Effector memory CD4-positive, alpha-beta T cell (primary cell): Measurements from ENCODE around the gene ARSG.
"Not testable (repeated sequence)": the region's sequence is repeated elsewhere in the genome, so short reads cannot be mapped to it uniquely, and the experiment has no call there.

Source experiments
- DNase-seq, 3 donors: peaks; one replicate each; pipeline ENCODE4 v3.0.0-alpha.2; 2020
- H3K27ac ChIP-seq: 2 replicates; pipeline ENCODE4 v1.7.0; 2013; ENCODE audit warnings: mild to moderate bottlenecking, low read length, moderate library complexity; ENCODE audit not compliant: insufficient read depth, poor library complexity, severe bottlenecking
- H3K27me3 ChIP-seq: replicated peaks from 2 replicates; pipeline ENCODE4 v1.7.0; 2013; ENCODE audit warnings: mild to moderate bottlenecking, low read length; ENCODE audit not compliant: insufficient read depth, control insufficient read depth, poor library complexity, severe bottlenecking
- H3K36me3 ChIP-seq: 2 replicates; pipeline ENCODE4 v1.7.0; 2013; ENCODE audit warnings: mild to moderate bottlenecking, low read length, moderate library complexity; ENCODE audit not compliant: control insufficient read depth, insufficient read depth
- H3K4me1 ChIP-seq: 2 replicates; pipeline ENCODE4 v1.7.0; 2013; ENCODE audit warnings: low read length, mild to moderate bottlenecking; ENCODE audit not compliant: control insufficient read depth, insufficient read depth, poor library complexity, severe bottlenecking
- H3K4me3 ChIP-seq: 2 replicates; pipeline ENCODE4 v1.7.0; 2013; ENCODE audit warnings: low read length, low read depth, mild to moderate bottlenecking; ENCODE audit not compliant: insufficient read depth, poor library complexity, severe bottlenecking
- H3K9me3 ChIP-seq: 2 replicates; pipeline ENCODE4 v1.7.0; 2013; ENCODE audit warnings: mild to moderate bottlenecking, low read length, moderate library complexity; ENCODE audit not compliant: control insufficient read depth

Gene ARSG

DNA sequence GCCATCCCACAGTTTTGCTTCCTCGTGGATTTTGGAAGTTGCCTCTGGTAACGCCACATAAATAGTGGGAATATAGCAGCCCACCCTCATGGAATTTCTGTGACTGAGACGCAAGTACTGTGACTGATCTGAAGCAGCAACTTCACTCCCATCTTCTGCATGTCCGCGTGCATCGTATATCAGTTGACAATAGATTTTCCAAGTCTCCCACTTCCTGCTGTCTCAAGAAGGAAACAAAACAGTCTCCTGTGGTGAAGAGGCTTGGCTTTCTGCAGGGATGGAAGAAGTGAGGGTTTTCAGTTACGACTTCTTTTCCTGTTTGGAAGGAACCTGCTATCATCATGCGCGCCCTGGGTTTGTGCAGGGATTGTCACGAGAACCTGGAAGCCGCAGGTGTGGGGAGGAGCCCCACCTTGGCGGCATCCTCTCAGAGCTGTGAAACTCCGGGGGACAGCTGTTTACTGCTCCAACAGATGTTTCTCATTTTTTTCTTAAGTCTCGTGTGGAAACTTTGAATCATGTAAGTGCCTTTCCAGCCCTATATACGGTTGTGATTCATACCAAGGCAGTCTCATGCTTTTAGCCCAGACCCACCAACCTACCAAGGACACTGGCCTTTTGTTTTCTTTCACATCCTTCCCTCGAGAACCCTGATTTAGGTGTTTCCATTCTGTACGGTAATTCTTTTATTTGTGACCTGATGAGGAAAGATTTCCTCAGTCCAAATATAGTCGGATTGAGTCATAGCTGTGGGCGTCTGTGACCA lies 108.5 kb downstream of the ARSG start:
- Histone ChIP-seq H3K4me3 (no peak overlapping the region), H3K27ac (no peak overlapping the region)

DNA sequence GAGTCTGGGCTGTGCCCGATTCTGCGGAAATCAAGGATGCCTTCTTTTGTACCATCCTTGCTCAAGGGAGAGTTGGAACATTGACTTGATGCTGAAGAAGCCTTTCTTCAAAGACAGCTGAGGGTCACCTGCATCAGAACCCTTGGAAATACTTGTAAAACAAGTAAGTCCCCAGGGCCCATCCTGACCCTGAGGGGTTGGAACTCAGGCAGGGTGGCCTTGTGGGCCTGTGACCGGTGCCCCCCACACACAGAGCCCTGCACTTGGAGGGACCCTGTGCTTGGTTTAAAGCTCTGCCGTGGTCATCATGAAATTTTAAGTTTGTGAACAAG lies 109.1 kb downstream of the ARSG start:
- no peak overlapping the region for H3K27ac ChIP-seq
- H3K9me3 ChIP-seq: no peaks in the 10 kb centered on the region
- H3K27me3 ChIP-seq: no peaks in the 10 kb centered on the region
- no peak overlapping the region for H3K4me3 ChIP-seq
- DNase-seq: no peak
- H3K4me1 ChIP-seq: peaks cover 21% of the 10 kb centered on the region
- H3K36me3 ChIP-seq: no peaks in the 10 kb centered on the region

More for the DNA sequence above, 108.5 kb downstream of the ARSG start:
- no peak for DNase-seq
- H3K9me3 ChIP-seq: peaks cover 5% of the 10 kb centered on the region
- H3K27me3 ChIP-seq: no peaks in the 10 kb centered on the region
- peaks cover 21% of the 10 kb centered on the region for H3K4me1 ChIP-seq
- H3K36me3 ChIP-seq: peaks cover 4% of the 10 kb centered on the region

DNA sequence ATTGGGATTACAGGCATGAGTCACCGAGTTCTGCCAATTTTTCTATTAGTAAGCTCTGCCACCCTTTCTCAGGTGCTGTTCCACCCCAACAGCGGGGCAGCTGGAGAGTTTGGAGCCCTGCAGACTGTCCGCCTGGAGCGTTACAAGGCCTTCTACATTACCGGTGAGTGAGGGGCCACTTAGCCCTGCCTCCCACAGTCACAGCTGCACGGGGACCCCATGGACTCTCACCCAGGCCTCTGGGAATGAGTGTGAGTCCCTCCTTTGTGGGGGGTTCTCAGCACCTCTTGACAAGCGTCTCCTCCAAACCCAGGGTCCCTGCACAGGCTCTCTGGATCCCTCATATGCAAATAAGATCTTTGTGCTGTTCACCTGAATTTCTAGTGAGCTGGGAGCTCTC lies 110.0 kb downstream of the ARSG start:
- H3K9me3 ChIP-seq: no peaks in the 10 kb centered on the region
- H3K4me1 ChIP-seq: peaks cover 21% of the 10 kb centered on the region
- no peaks in the 10 kb centered on the region for H3K36me3 ChIP-seq

DNA sequence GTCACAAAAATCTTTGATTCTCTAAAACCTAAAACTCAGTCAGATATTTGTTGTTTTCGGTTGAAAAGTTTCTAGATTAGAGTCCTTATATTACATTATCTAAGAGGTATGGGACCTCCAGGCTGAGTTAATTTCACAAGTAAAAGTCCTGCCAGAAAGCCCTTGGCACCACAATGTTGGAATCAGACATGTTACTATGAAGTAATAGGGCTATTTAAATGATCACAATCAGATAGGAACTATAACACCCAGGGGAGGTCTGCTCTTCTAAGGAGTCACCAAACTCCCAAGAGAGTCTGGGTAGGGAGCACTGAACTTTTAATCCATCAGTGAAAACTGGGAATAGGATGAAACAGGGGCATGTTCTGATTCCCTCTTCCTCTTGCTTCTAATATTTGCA lies 111.8 kb downstream of the ARSG start:
- Histone ChIP-seq H3K4me3 (no peak overlapping the region), H3K27me3 (no peaks in the 10 kb centered on the region), H3K36me3 (no peaks in the 10 kb centered on the region), H3K9me3 (no peaks in the 10 kb centered on the region), H3K27ac (no peak overlapping the region), H3K4me1 (peaks cover 15% of the 10 kb centered on the region)
- DNase-seq: no peak

More for the DNA sequence above, 110.0 kb downstream of the ARSG start:
- H3K27ac ChIP-seq: no peak overlapping the region
- H3K4me3 ChIP-seq: no peak overlapping the region
- no peak for DNase-seq
- no peaks in the 10 kb centered on the region for H3K27me3 ChIP-seq

DNA sequence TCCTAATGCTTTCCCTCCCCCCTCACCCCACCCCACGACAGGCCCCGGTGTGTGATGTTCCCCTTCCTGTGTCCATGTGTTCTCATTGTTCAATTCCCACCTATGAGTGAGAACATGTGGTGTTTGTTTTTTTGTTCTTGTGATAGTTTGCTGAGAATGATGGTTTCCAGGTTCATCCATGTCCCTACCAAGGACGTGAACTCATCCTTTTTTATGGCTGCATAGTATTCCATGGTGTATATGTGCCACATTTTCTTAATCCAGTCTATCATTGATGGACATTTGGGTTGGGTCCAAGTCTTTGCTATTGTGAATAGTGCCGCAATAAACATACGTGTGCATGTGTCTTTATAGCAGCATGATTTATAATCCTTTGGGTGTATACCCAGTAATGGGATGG lies 112.5 kb downstream of the ARSG start:
- H3K4me3 ChIP-seq, DNase-seq, H3K27me3 ChIP-seq, H3K36me3 ChIP-seq, H3K9me3 ChIP-seq, H3K27ac ChIP-seq: not testable (repeated sequence)
- peaks cover 15% of the 10 kb centered on the region for H3K4me1 ChIP-seq

DNA sequence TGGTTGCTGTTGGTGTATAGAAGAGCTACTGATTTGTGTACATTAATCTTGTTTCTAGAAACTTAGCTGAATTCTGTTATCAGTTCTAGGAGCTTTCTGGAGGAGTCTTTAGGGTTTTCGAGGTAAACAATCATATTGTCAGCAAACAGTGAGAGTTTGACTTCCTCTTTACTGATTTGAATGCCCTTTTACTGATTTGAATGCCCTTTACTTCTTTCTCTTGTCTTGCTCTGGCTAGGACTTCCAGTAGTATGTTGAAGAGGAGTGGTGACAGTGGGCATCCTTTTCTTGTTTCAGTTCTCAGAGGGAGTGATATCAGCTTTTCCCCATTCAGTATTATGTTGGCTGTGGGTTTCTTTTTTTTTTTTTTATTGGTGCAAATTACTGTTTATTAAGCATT lies 116.4 kb downstream of the ARSG start:
- H3K9me3 ChIP-seq, H3K27ac ChIP-seq, H3K4me1 ChIP-seq, DNase-seq, H3K36me3 ChIP-seq, H3K27me3 ChIP-seq, H3K4me3 ChIP-seq: not testable (repeated sequence)

DNA sequence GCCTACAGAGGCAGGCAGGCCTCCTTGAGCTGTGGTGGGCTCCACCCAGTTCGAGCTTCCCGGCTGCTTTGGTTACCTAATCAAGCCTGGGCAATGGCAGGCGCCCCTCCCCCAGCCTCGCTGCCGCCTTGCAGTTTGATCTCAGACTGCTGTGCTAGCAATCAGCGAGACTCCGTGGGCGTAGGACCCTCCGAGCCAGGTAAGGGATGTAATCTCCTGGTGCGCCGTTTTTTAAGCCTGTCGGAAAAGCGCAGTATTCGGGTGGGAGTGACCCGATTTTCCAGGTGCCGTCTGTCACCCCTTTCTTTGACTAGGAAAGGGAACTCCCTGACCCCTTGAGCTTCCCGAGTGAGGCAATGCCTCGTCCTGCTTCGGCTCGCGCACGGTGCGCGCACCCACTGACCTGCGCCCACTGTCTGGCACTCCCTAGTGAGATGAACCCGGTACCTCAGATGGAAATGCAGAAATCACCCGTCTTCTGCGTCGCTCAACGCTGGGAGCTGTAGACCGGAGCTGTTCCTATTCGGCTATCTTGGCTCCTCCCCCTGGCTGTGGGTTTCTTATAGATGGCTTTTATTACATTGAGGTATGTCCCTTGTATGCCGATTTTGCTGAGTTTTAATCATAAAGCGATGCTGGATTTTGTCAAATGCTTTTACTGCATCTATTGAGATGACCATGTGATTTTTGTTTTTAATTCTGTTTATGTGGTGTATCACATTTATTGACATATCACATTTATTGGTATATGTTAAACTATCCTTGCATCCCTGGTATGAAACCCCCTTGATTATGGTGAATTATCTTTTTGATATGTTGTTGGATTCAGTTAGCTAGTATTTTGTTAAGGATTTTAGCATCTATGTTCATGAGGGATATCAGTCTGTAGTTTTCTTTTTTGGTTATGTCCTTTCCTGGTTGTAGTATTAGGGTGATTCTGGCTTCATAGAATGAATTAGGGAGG lies 122.6 kb downstream of the ARSG start:
- DNase-seq: peak; percentile 28 to 47 (median 35)
- H3K36me3 ChIP-seq, H3K4me1 ChIP-seq, H3K9me3 ChIP-seq, H3K4me3 ChIP-seq, H3K27ac ChIP-seq, H3K27me3 ChIP-seq: not testable (repeated sequence)

DNA sequence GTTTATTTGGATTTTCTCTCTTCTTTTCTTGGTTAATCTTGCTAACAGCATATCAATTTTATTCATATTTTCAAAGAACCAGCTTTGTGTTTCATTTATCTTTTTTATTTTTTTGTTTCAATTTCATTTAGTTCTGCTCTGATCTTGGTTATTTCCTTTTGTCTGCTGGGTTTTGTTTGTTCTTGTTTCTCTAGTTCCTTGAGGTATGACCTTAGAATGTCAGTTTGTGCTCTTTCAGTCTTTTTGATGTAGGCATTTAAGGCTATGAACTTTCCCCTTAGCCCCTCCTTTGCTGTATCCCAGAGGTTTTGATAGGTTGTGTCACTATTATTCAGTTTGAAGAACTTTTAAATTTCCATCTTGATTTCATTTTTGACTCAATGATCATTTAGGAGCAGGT lies 123.6 kb downstream of the ARSG start:
- H3K27me3 ChIP-seq, H3K27ac ChIP-seq, H3K9me3 ChIP-seq, DNase-seq, H3K4me3 ChIP-seq, H3K36me3 ChIP-seq, H3K4me1 ChIP-seq: not testable (repeated sequence)

DNA sequence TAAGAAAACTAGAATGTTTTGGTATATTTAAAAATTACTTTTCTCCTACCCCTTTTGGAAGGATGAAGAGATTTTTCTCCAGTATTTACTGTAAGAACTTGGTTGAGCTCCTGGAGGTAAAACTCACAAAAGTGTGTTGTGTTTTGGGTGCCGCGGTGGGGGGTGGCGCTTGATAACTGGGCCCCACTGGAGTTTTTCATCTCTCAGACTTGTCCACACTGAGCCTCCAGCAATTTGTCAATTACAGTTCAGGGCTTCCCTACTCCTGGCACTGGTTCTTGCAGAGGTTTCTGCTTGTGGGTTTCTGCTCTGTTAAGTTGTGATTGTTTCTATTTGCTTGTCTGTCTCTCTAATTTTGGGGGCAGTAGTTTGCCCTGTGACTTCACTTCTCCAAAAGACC lies 126.0 kb downstream of the ARSG start:
- Histone ChIP-seq H3K27ac (no peak overlapping the region), H3K36me3 (peaks cover 12% of the 10 kb centered on the region), H3K27me3 (no peaks in the 10 kb centered on the region), H3K4me1 (no peaks in the 10 kb centered on the region), H3K4me3 (no peak overlapping the region), H3K9me3 (peaks cover 3% of the 10 kb centered on the region)
- DNase-seq: no peak

DNA sequence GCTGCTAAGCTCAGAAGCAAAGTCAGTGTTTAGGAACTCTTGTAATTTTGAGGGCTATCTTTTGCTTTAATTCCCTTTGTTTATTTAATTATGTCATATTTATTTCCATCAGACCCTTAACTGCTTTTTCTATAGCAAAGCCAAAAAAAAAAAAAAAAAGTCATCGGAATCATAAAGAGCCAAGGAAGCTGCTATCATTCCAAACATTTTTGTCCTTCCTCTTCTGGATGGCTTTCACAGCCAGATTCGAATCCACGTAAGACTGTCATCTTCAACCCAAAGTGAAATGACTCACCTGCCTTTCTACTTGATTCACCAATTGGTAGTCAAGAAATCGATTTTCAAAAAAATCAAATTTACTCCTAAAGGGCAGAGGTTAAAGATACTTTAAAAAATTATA lies 127.6 kb downstream of the ARSG start:
- DNase-seq: no peak
- H3K9me3 ChIP-seq: peaks cover 3% of the 10 kb centered on the region
- no peak overlapping the region for H3K27ac ChIP-seq
- H3K36me3 ChIP-seq: peaks cover 19% of the 10 kb centered on the region
- H3K4me1 ChIP-seq: no peaks in the 10 kb centered on the region
- no peak overlapping the region for H3K4me3 ChIP-seq
- H3K27me3 ChIP-seq: no peaks in the 10 kb centered on the region
